ENCODE results near the gene PLCD3.

Gene PLCD3

DNA sequence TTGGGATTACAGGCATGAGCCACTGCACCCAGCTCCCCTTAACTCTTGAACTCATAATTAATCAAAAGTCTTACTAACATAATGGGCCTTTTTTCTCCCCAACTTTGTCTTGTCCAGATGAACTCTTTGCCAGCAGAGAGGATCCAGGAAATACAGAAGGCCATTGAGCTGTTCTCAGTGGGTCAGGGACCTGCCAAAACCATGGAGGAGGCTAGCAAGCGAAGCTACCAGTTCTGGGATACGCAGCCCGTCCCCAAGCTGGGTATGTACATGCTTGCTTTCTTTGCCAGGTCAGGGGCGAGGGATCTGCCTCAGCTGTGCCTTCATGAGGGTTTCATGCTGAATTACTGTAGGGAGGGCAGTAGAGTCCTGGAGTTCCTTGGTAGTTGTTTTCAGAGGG, 45.9 kb downstream of the PLCD3 start:
- H3K4me1 Mint-ChIP-seq, result peaks cover 1% of the 10 kb centered on the region
- TF ChIP-seq, protein P1, sequence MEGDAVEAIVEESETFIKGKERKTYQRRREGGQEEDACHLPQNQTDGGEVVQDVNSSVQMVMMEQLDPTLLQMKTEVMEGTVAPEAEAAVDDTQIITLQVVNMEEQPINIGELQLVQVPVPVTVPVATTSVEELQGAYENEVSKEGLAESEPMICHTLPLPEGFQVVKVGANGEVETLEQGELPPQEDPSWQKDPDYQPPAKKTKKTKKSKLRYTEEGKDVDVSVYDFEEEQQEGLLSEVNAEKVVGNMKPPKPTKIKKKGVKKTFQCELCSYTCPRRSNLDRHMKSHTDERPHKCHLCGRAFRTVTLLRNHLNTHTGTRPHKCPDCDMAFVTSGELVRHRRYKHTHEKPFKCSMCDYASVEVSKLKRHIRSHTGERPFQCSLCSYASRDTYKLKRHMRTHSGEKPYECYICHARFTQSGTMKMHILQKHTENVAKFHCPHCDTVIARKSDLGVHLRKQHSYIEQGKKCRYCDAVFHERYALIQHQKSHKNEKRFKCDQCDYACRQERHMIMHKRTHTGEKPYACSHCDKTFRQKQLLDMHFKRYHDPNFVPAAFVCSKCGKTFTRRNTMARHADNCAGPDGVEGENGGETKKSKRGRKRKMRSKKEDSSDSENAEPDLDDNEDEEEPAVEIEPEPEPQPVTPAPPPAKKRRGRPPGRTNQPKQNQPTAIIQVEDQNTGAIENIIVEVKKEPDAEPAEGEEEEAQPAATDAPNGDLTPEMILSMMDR (IDR thresholded peaks at IDR 0.05; ENCODE audit: unreplicated experiment in 3 of 3), result no peak
- H3K36me3 Mint-ChIP-seq (ENCODE audit: low read depth), result peaks cover 53% of the 10 kb centered on the region
- no peak overlapping the region for H3K4me3 Mint-ChIP-seq
- H3K27me3 Mint-ChIP-seq (ENCODE audit: low read depth), result no peaks in the 10 kb centered on the region
- H3K27ac Mint-ChIP-seq, result no peak overlapping the region
- H3K9me3 Mint-ChIP-seq, result no peaks in the 10 kb centered on the region

DNA sequence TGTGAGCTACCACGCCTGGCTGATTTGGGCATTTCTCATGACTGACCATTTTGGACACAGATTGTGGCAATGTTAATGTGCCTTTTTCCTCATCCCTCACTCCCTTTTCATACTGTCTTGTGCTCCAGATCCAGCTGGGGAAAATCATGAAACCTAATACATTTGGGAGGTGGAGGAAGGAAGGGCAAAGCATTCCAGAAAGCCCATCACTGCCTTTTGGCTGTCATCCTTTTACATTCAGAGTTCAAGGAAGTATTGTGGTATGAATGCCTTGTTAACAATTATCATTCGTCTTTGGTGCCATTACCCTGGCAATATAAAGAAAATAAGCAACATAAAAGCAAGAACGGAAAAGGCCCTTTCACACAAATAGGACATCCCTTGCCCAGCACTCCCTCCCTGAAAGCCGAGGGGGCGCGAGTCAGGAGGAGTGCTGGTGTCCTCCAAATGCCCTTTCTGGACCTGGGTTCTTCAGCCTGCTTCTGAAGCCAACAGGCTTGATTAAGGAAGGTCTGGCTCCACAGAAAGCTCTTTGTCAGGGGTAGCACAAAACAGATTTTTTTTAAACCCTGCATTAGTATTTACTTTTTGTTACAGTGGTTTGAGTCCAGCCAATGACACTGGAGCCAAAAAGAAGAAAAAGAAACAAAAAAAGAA, 51.1 kb downstream of the PLCD3 start:
- Mint-ChIP-seq H3K36me3 (ENCODE audit: low read depth) (peaks cover 42% of the 10 kb centered on the region), H3K4me3 (no peak overlapping the region), H3K27me3 (ENCODE audit: low read depth) (no peaks in the 10 kb centered on the region), H3K27ac (peak overlapping the region; percentile 67 to 87 (median 81)), H3K4me1 (peaks cover 6% of the 10 kb centered on the region), H3K9me3 (no peaks in the 10 kb centered on the region)
- TF ChIP-seq, protein P1 (IDR thresholded peaks at IDR 0.05; ENCODE audit: unreplicated experiment in 3 of 3), result no peak

DNA sequence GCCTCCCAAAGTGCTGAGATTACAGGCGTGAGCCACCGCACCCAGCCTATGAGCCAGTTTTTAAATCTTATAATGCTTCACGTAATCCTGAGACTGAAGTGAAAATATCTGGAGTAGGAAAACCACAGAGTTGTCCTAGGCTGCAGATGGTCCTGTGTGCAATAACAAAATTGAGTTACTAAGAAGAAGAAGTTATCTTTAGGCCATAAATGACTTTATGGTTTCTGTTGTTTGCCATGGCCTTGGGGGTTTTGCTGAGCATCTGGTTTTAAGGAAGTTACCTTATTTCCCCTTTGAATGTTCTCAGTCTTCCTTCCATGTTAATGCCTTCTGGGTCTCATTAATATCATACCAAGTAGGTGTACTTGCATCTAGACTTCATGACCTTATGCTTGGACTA, 54.7 kb downstream of the PLCD3 start:
- H3K9me3 Mint-ChIP-seq, result no peaks in the 10 kb centered on the region
- H3K27ac Mint-ChIP-seq, result no peak overlapping the region
- H3K27me3 Mint-ChIP-seq (ENCODE audit: low read depth), result no peaks in the 10 kb centered on the region
- H3K4me1 Mint-ChIP-seq, result peaks cover 11% of the 10 kb centered on the region
- no peak overlapping the region for H3K4me3 Mint-ChIP-seq
- peaks cover 50% of the 10 kb centered on the region for H3K36me3 Mint-ChIP-seq (ENCODE audit: low read depth)
- TF ChIP-seq, protein P1 (IDR thresholded peaks at IDR 0.05; ENCODE audit: unreplicated experiment in 3 of 3), result no peak

DNA sequence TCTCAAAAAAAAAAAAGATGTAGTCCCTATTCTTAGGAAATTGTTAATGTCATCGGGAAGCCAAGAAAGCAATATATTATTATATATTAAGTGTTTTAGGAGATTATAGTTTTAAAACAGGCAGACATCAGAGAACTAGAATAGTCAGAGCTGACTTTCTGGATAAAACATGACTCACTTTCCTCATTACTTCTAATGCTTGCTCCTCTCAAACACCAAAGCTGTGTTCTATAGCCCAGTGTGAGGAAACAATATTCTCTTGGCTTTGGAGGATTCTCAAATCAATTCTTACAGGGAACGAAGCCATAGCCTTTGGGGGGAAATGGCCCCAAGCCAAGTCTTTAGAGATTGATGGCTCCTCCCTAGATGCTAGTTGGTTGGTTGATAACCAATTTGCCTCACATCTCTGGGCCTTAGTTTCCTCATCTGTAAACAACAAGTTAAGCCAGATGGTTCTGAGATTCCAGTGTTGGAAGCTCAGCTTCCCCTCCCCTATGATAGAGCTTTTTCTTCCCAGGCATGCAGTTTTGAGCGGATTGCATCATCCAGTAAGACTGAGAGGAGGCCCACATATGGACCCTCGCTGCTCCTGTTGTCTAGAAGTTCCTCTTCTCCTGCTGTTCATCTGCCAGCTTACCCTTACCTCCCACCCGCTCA, 58.8 kb downstream of the PLCD3 start:
- Mint-ChIP-seq H3K27ac (peak overlapping the region; percentile 21 to 63 (median 47)), H3K9me3 (no peaks in the 10 kb centered on the region), H3K36me3 (ENCODE audit: low read depth) (peaks cover 48% of the 10 kb centered on the region), H3K27me3 (ENCODE audit: low read depth) (no peaks in the 10 kb centered on the region), H3K4me3 (no peak overlapping the region), H3K4me1 (peaks cover 5% of the 10 kb centered on the region)
- TF ChIP-seq, protein P1 (IDR thresholded peaks at IDR 0.05; ENCODE audit: unreplicated experiment in 3 of 3), result no peak

DNA sequence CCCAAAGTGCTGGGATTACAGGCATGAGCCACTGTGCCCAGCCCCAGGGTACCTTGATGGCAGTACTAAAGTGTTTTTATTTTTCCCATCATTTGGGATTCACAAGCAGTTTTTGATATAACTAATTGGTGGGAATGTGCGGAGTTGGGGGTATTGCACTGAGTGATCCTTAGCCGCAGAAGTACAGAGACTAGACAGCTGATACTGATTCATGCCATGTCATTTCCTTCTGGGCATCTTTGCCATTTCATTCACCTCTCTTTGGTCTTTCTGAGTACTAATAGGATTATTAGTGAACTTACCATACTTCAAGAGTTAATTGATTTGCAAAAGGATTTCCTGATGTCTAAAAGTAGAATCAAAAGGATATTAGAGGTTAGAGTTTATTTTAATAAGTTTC, 61.5 kb downstream of the PLCD3 start:
- TF ChIP-seq, protein P1 (IDR thresholded peaks at IDR 0.05; ENCODE audit: unreplicated experiment in 3 of 3), result no peak
- peaks cover 5% of the 10 kb centered on the region for H3K4me1 Mint-ChIP-seq
- H3K27me3 Mint-ChIP-seq (ENCODE audit: low read depth), result no peaks in the 10 kb centered on the region
- H3K27ac Mint-ChIP-seq, result no peak overlapping the region
- no peak overlapping the region for H3K4me3 Mint-ChIP-seq
- H3K36me3 Mint-ChIP-seq (ENCODE audit: low read depth), result peaks cover 34% of the 10 kb centered on the region
- no peaks in the 10 kb centered on the region for H3K9me3 Mint-ChIP-seq

DNA sequence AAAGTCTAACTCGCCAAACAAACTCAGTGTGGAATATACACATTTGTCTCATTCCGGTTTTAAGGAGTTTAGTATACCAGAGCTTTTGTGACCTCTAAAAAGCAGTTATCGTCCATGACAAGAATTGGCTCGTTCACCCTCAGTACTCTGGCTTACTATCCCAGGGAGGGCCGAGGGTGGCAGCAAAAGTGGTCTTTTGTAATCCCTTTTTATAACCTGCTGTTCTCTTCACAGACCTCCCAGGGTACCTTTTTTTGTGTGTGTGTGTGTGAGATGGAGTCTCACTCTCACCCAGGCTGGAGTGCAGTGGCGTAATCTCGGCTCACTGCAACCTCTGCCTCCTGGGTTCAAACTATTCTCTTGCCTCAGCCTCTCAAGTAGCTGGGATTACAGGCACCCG, 62.3 kb downstream of the PLCD3 start:
- H3K27ac Mint-ChIP-seq, result no peak overlapping the region
- TF ChIP-seq, protein P1 (IDR thresholded peaks at IDR 0.05; ENCODE audit: unreplicated experiment in 3 of 3), result no peak
- no peak overlapping the region for H3K4me3 Mint-ChIP-seq
- H3K9me3 Mint-ChIP-seq, result no peaks in the 10 kb centered on the region
- no peaks in the 10 kb centered on the region for H3K27me3 Mint-ChIP-seq (ENCODE audit: low read depth)
- peaks cover 34% of the 10 kb centered on the region for H3K36me3 Mint-ChIP-seq (ENCODE audit: low read depth)
- H3K4me1 Mint-ChIP-seq, result peaks cover 5% of the 10 kb centered on the region

All from nephron (organoid).